Measurements from ENCODE around the gene AP3B1. TPM values are rescaled to one million over a fixed set of nuclear protein-coding genes. Genes with fewer than 3 reads are reported as not detected.

Gene AP3B1
- total RNA-seq, 1 donor: 77.4 TPM

DNA sequence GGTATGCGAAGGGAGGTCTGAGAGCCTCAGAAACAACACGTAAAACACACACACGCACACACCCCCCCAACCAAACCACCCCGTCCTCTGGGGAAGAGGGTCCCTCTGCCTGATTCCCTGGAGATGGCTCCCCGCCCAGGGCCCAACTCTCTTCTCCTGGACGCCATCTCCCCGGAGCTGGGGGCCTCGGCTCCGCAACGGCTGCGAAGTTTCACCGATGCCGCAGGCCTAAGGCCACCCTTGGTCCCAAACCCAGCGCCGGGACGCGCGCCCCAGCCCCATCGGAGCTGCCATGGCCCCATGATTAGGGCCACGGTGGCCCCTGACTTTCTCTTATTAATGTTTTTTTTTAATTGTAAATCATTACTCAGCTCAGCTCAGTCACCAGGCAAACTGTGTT is 337.0 kb downstream of the AP3B1 start:
- Histone ChIP-seq H4K20me1 (ENCODE audit: insufficient read depth, low read length) (no peaks in the 10 kb centered on the region), H2AFZ (ENCODE audit: low read length) (no peak overlapping the region), H3K79me2 (ENCODE audit: insufficient read depth, low read length) (no peaks in the 10 kb centered on the region), H3K9me3 (ENCODE audit: low read depth, low read length) (no peaks in the 10 kb centered on the region), H3K4me3 (ENCODE audit: insufficient read depth, low read length) (no peak overlapping the region), H3K36me3 (ENCODE audit: insufficient read depth, low read length) (no peaks in the 10 kb centered on the region), H3K4me1 (ENCODE audit: insufficient read depth, low read length) (no peaks in the 10 kb centered on the region), H3K27me3 (ENCODE audit: insufficient read depth, low read length) (peaks cover 58% of the 10 kb centered on the region), H3K27ac (ENCODE audit: low read depth, low read length) (no peak overlapping the region), H3K4me2 (ENCODE audit: insufficient read depth, low read length) (no peak overlapping the region)
- TF ChIP-seq, protein P1, sequence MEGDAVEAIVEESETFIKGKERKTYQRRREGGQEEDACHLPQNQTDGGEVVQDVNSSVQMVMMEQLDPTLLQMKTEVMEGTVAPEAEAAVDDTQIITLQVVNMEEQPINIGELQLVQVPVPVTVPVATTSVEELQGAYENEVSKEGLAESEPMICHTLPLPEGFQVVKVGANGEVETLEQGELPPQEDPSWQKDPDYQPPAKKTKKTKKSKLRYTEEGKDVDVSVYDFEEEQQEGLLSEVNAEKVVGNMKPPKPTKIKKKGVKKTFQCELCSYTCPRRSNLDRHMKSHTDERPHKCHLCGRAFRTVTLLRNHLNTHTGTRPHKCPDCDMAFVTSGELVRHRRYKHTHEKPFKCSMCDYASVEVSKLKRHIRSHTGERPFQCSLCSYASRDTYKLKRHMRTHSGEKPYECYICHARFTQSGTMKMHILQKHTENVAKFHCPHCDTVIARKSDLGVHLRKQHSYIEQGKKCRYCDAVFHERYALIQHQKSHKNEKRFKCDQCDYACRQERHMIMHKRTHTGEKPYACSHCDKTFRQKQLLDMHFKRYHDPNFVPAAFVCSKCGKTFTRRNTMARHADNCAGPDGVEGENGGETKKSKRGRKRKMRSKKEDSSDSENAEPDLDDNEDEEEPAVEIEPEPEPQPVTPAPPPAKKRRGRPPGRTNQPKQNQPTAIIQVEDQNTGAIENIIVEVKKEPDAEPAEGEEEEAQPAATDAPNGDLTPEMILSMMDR (IDR thresholded peaks at IDR 0.05; ENCODE audit: extremely low read depth, low read depth, low read length): no peak
- no peak for DNase-seq (ENCODE audit: insufficient read length, low spot score, missing footprints)

DNA sequence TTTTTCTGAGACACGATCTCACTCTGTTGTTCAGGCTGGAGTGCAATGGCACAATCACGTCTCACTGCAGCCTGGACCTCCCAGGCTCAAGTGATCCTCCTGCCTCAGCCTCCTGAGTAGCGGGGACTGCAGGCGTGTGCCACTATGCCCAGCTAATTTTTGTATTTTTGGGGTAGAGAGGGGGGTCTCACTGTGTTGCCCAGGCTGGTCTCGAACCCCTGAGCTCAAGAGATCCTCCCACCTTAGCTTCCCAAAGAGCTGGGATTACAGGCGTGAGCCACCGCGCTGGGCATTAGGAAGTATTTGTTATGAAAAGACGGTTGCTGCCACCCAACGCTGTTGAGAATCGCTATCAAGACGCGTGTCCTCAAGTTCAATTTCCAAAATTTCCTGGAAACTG is 337.4 kb downstream of the AP3B1 start:
- Histone ChIP-seq H3K9me3 (ENCODE audit: low read depth, low read length) (no peaks in the 10 kb centered on the region), H3K27ac (ENCODE audit: low read depth, low read length) (no peak overlapping the region), H3K4me3 (ENCODE audit: insufficient read depth, low read length) (no peak overlapping the region), H4K20me1 (ENCODE audit: insufficient read depth, low read length) (no peaks in the 10 kb centered on the region), H3K4me2 (ENCODE audit: insufficient read depth, low read length) (no peak overlapping the region), H3K36me3 (ENCODE audit: insufficient read depth, low read length) (no peaks in the 10 kb centered on the region), H3K27me3 (ENCODE audit: insufficient read depth, low read length) (peaks cover 56% of the 10 kb centered on the region), H3K79me2 (ENCODE audit: insufficient read depth, low read length) (no peaks in the 10 kb centered on the region), H3K4me1 (ENCODE audit: insufficient read depth, low read length) (no peaks in the 10 kb centered on the region), H2AFZ (ENCODE audit: low read length) (no peak overlapping the region)
- no peak for DNase-seq (ENCODE audit: insufficient read length, low spot score, missing footprints)
- TF ChIP-seq, protein P1 (IDR thresholded peaks at IDR 0.05; ENCODE audit: extremely low read depth, low read depth, low read length): no peak

DNA sequence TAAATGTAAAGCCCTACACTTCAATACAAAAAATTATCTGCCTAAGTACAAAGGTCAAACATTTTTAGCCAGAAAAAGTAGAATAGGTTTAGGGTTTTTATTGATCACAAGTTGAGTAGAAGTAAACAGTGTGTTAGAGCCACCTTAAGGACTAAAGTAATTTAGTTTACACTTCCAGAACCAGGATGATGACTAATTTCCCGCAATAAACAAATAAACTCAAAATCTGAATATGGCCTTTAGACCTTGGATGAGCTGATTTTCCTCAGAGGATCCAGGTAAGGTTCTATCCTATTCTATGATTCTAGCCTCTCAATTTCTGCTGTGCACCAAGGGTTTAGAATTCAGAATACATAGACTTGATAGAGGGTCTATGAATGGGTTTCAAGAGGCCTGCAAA is 338.9 kb downstream of the AP3B1 start:
- no peaks in the 10 kb centered on the region for H3K79me2 ChIP-seq (ENCODE audit: insufficient read depth, low read length)
- H3K4me2 ChIP-seq (ENCODE audit: insufficient read depth, low read length): no peak overlapping the region
- no peaks in the 10 kb centered on the region for H3K36me3 ChIP-seq (ENCODE audit: insufficient read depth, low read length)
- TF ChIP-seq, protein P1 (IDR thresholded peaks at IDR 0.05; ENCODE audit: extremely low read depth, low read depth, low read length): no peak
- H4K20me1 ChIP-seq (ENCODE audit: insufficient read depth, low read length): no peaks in the 10 kb centered on the region
- H3K27ac ChIP-seq (ENCODE audit: low read depth, low read length): no peak overlapping the region
- H3K4me3 ChIP-seq (ENCODE audit: insufficient read depth, low read length): no peak overlapping the region
- peaks cover 50% of the 10 kb centered on the region for H3K27me3 ChIP-seq (ENCODE audit: insufficient read depth, low read length)
- no peaks in the 10 kb centered on the region for H3K4me1 ChIP-seq (ENCODE audit: insufficient read depth, low read length)
- no peak overlapping the region for H2AFZ ChIP-seq (ENCODE audit: low read length)
- no peak for DNase-seq (ENCODE audit: insufficient read length, low spot score, missing footprints)
- no peaks in the 10 kb centered on the region for H3K9me3 ChIP-seq (ENCODE audit: low read depth, low read length)

DNA sequence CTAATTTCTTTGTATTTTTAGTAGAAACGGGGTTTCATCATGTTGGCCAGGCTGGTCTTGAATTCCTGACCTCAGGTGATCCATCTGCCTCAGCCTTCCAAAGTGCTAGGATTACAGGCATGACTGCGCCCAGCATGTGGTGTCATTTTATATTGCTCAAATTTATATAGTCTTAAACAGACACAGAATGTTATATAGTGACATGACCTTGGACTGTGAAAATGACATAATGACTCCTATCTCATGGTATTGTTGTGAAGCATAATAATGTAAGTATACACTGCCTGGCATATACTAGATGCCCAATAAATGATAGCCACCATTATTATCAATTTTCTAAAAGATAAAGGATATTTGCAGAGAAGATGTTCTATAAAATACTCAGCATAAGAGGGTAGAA is 341.1 kb downstream of the AP3B1 start:
- Histone ChIP-seq H2AFZ (ENCODE audit: low read length) (no peak overlapping the region), H3K27me3 (ENCODE audit: insufficient read depth, low read length) (peaks cover 46% of the 10 kb centered on the region), H3K4me2 (ENCODE audit: insufficient read depth, low read length) (no peak overlapping the region), H4K20me1 (ENCODE audit: insufficient read depth, low read length) (no peaks in the 10 kb centered on the region), H3K27ac (ENCODE audit: low read depth, low read length) (no peak overlapping the region), H3K4me3 (ENCODE audit: insufficient read depth, low read length) (no peak overlapping the region), H3K79me2 (ENCODE audit: insufficient read depth, low read length) (no peaks in the 10 kb centered on the region), H3K9me3 (ENCODE audit: low read depth, low read length) (no peaks in the 10 kb centered on the region), H3K36me3 (ENCODE audit: insufficient read depth, low read length) (no peaks in the 10 kb centered on the region), H3K4me1 (ENCODE audit: insufficient read depth, low read length) (no peaks in the 10 kb centered on the region)
- TF ChIP-seq, protein P1 (IDR thresholded peaks at IDR 0.05; ENCODE audit: extremely low read depth, low read depth, low read length): no peak
- DNase-seq (ENCODE audit: insufficient read length, low spot score, missing footprints): no peak

All from osteoblast (primary cell).